Mucosa of descending colon (tissue), 3 donors: ENCODE results near the gene RNF214. TPM values are rescaled to one million over a fixed set of nuclear protein-coding genes. Genes with fewer than 3 reads are reported as not detected.

Source experiments
- ATAC-seq: fragments of 200-7000 bp; cut with Tn5 transposase; one replicate; pipeline ENCODE4 v1.9.1; 2020; ENCODE audit warnings: mild to moderate bottlenecking, moderate library complexity
- DNase-seq, 3 donors: peaks; one replicate each; pipeline ENCODE4 v3.0.0-alpha.2; 2020
- H3K36me3 ChIP-seq: fragments of 200-600 bp; one replicate; pipeline ENCODE4 v1.8.0; 2021; ENCODE audit warnings: low read depth, mild to moderate bottlenecking
- H3K4me1 ChIP-seq: fragments of 200-600 bp; one replicate; pipeline ENCODE4 v1.8.0; 2021; ENCODE audit warnings: low read depth, mild to moderate bottlenecking
- H3K4me3 ChIP-seq: fragments of 200-600 bp; one replicate; pipeline ENCODE4 v1.8.0; 2021; ENCODE audit warnings: mild to moderate bottlenecking
- H3K9me3 ChIP-seq: fragments of 200-600 bp; one replicate; pipeline ENCODE4 v1.8.0; 2021; ENCODE audit warnings: mild to moderate bottlenecking
- intact Hi-C, 2 donors: fragments of 100-400 bp; cut with DNase I in 1 of 2; cut with micrococcal nuclease in 1 of 2; formaldehyde crosslinking; loops; one replicate each; pipeline versions ENCODE4 v1.11.0 to v1.11.1; 2022; cut with DNase I, micrococcal nuclease
- total RNA-seq, 3 donors: library from RNA; stranded (reverse); fragmentation: NEBNext Ultra II Directional in 2 of 3; extraction: Animal tissue kit (Norgen Biotek cat#: 25700) in 2 of 3; gene quantifications; one replicate each; pipeline versions ENCODE4 v1.2.1 to v1.2.4, GENCODE V29; 2021 to 2023
- TF ChIP-seq, protein P1 (sequence below): fragments of 200-600 bp; IDR thresholded peaks from one replicate; pipeline ENCODE4 v1.8.0; 2022; ENCODE audit warnings: antibody characterized with exemption, mild to moderate bottlenecking
- donor health status: DM: no; HTN: no; CAD: no; lungs with moderate emphysema.
- donor health status: DM: no; HTN: no; CAD: no.
- donor health status: DM: no; HTN: yes; CAD: no.

The RNF214 gene
- total RNA-seq, 3 donors from 2014 or later: 22.0 to 38.1 (median 25.4) TPM

DNA sequence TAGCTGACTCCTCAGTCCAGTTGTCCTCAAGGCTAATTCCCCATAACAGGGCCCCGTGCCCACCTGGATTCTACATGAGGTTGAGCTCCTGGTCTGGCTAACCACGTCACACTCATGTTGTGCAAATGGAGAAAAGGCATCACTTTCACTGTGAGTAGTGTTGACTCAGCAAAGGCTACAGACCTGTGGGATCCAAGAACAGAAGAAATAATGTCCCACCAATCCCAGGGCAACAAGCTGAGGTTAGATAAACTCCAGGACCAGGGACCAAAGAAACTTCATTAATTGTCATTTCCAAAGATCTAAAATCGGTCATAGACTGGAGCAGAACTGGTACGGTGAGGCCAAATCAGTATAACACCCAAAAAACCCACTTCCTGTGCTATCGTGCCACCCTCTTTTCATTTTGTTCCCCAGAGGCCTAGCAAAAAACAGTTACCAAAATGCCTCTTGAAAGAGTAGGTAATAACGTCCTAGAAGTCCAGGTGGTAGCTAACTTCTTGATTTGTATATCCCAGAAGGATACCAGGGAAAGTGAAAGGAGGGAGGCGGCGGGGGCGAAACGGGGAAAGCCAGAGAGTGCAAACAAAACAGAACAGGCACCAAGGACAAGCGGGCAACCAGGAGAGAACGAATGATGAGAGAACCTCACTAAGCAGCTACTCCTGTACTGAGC lies 2.0 kb upstream of the RNF214 start:
- Histone ChIP-seq H3K9me3 (no peaks in the 10 kb centered on the region), H3K4me3 (no peak overlapping the region), H3K36me3 (no peaks in the 10 kb centered on the region), H3K4me1 (peaks cover 27% of the 10 kb centered on the region)
- ATAC-seq (no peak), DNase-seq (no peak)
- intact Hi-C loops: no loop called here
- TF ChIP-seq, protein P1, sequence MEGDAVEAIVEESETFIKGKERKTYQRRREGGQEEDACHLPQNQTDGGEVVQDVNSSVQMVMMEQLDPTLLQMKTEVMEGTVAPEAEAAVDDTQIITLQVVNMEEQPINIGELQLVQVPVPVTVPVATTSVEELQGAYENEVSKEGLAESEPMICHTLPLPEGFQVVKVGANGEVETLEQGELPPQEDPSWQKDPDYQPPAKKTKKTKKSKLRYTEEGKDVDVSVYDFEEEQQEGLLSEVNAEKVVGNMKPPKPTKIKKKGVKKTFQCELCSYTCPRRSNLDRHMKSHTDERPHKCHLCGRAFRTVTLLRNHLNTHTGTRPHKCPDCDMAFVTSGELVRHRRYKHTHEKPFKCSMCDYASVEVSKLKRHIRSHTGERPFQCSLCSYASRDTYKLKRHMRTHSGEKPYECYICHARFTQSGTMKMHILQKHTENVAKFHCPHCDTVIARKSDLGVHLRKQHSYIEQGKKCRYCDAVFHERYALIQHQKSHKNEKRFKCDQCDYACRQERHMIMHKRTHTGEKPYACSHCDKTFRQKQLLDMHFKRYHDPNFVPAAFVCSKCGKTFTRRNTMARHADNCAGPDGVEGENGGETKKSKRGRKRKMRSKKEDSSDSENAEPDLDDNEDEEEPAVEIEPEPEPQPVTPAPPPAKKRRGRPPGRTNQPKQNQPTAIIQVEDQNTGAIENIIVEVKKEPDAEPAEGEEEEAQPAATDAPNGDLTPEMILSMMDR: no peak

DNA sequence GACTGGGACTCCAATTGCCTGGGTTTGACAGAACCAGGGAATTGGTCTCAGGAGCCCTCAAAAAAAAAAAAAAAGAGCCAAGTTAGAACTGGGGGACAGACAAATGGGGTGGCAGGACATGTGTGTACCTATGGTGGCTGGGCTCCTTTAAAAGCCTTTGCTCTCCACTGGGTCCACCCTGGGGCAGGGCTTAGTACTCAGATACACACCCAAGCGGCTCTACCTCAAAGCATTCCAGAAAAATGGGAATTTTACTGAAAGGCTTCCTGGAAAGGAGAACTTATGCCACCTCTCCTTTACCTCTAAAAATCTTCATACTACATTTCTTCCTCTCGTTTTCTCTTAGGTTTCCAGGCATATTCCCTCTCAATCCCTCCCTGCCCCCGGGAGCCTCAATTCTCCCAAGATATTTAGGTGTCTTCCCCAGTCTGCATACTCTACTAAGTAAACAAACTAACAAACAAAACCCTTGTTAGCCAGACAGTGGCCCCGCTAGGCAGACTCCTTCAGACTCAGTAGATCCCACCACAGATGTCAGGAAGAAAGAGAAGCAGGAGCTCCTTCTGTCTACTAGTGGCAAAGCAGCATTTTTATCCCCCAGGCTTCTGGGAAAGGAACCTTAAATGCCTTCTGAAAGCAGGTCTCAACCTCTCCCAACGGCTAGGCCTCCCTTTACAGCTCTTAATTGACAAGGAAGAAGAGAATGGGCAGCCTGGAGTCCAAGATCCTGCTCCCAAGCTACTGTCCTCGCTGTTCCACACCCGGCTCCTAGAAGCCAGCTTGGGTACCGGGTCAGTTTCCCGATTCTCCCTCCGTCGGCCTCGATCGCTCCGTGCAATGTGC lies 1.3 kb upstream of the RNF214 start:
- intact Hi-C loops: no loop called here
- ATAC-seq (peak; percentile 59), DNase-seq (peak in 1 of 3 donors; percentile 81)
- Histone ChIP-seq H3K4me1 (peaks cover 22% of the 10 kb centered on the region), H3K9me3 (no peaks in the 10 kb centered on the region), H3K4me3 (peak overlapping the region; percentile 92), H3K36me3 (no peaks in the 10 kb centered on the region)
- TF ChIP-seq, protein P1: no peak

DNA sequence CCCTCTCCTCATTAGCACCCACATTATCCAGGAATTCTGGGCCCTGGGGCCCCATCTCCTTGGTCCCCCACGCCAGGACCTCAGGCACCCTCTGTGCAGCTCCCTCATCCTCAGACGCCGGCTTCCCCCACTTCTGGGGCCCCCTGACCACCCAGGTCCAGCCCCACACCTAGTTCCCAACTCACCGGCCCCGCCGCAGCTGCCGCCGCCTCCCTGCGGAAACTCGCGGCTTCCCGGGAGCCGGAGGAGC lies 704 bp upstream of the RNF214 start, which contains the start of gene PCSK7:
Gene PCSK7, minus strand, starts transcription at position 232 of the 250 bp plus-strand sequence. CDS start 2,229 bp downstream, outside the sequence.
- intact Hi-C loops: no loop called here
- Histone ChIP-seq H3K4me1 (peaks cover 17% of the 10 kb centered on the region), H3K36me3 (no peaks in the 10 kb centered on the region), H3K9me3 (no peaks in the 10 kb centered on the region), H3K4me3 (peak within 1 kb of the TSS; percentile 92)
- no peak for ATAC-seq
- peak; percentile 81 to 90 (median 87) for DNase-seq
- TF ChIP-seq, protein P1: no peak

DNA sequence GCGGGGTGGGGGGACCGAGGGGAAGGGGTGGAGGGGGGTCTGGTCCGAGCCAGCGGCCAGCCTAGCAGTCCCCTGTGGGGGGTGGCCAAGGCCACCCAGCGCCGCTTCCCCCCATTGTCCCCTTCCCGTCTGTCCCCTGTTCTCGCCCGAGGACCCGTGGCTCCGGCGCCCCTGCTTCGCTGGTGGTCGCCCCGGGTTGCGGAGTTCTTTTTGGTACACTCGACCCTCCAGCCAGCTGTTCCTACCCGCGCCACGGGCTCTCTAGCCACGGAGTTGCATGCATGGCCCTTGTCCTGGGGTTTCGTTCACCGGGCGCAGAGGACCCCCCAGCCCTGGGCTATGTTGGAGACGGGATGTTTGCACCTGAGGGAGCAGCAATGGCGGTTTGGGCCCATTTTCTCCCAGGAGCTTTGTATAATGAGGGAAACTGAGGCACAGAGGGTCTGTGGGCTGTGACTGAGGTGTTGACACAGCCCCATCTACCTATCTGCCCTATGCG lies 489 bp downstream of the RNF214 start:
- DNase-seq: peak in 1 of 3 donors; percentile 72

DNA sequence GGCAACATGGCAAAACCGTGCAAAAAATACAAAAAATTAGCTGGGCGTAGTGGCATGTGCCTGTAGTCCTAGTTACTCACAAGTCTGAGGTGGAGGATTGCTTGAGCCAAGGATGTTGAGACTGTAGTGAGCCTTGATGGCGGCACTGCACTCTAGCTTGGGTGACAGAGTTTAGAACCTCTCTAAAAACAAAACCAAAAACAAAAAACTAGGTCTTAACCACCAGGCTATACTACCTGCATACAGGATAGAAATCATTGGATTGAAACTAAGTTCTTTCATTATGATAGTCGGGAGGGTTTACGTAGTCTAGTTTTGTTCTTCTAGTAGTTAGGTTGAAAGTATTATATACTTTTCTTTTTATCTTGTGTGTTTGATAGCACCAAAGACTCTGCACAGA lies 5.8 kb downstream of the RNF214 start:
- intact Hi-C loops: no loop called here

More for the DNA sequence above, 489 bp downstream of the RNF214 start:
- intact Hi-C loops: no loop called here
- ATAC-seq: peak; percentile 3
- Histone ChIP-seq H3K4me3 (peak overlapping the region; percentile 92), H3K4me1 (peaks cover 17% of the 10 kb centered on the region), H3K36me3 (no peaks in the 10 kb centered on the region), H3K9me3 (no peaks in the 10 kb centered on the region)
- TF ChIP-seq, protein P1: no peak

More for the DNA sequence above, 5.8 kb downstream of the RNF214 start:
- no peaks in the 10 kb centered on the region for H3K9me3 ChIP-seq
- H3K4me1 ChIP-seq: peaks cover 10% of the 10 kb centered on the region
- TF ChIP-seq, protein P1: no peak
- ATAC-seq (no peak), DNase-seq (no peak)
- no peak overlapping the region for H3K4me3 ChIP-seq
- H3K36me3 ChIP-seq: no peaks in the 10 kb centered on the region
